ENCODE data around the gene SLC30A10. TPM values are rescaled to one million over a fixed set of nuclear protein-coding genes. Genes with fewer than 3 reads are reported as not detected.
"Not testable (repeated sequence)": the region's sequence is repeated elsewhere in the genome, so short reads cannot be mapped to it uniquely, and the experiment has no call there.

The SLC30A10 gene
- under 1 TPM; 0.10 to 0.35 (median 0.13) TPM for polyA plus RNA-seq (ENCODE audit: insufficient read length in 3 of 3)
- long read RNA-seq, donor 1: 0 reads
- long read RNA-seq, donor 2: 0 reads
- long read RNA-seq, donor 3: 0 reads
- long read RNA-seq, donor 4: 0 reads
- long read RNA-seq, donor 5: 0 reads
- long read RNA-seq, donor 6: 0 reads
- long read RNA-seq, donor 7: 0 reads
- long read RNA-seq, donor 8: 0 reads
- long read RNA-seq, donor 9: 0 reads
- long read RNA-seq, donor 10: 0 reads
- long read RNA-seq, donor 11: 0 reads
- long read RNA-seq, donor 12: 0 reads
- long read RNA-seq, donor 13: 0 reads
- long read RNA-seq, donor 14: 0 reads
- long read RNA-seq, donor 15, partial matches to known transcripts: 0 of 1 reads
- long read RNA-seq, donor 15, other reads (novel, unspliced or antisense): 0 of 1 reads
- long read RNA-seq, donor 16: 0 reads

GRCh38 chr1:219927956-219928790, at the start of gene SLC30A10:
Gene SLC30A10, minus strand, starts transcription at chr1:219928557. Its CDS starts 117 bp downstream, at chr1:219928440.
- peak; percentile 17 for DNase-seq

- DNase-seq: no peak
These were observed 44.9 kb upstream of the SLC30A10 start for GRCh38 chr1:219973213-219973612.

- no peak for DNase-seq
These were observed 39.0 kb upstream of the SLC30A10 start for GRCh38 chr1:219967361-219967760.

GRCh38 chr1:219966071-219966349, 37.7 kb upstream of the SLC30A10 start:
- no peak for DNase-seq

- DNase-seq: no peak
These were observed 37.1 kb upstream of the SLC30A10 start for GRCh38 chr1:219965285-219966070.

GRCh38 chr1:219963432-219963831, 35.1 kb upstream of the SLC30A10 start:
- no peak for DNase-seq

- DNase-seq: no peak
These were observed 33.3 kb upstream of the SLC30A10 start for GRCh38 chr1:219961684-219962083.

- no peak for DNase-seq
These were observed 31.3 kb upstream of the SLC30A10 start for GRCh38 chr1:219959540-219960203.

- no peak for DNase-seq
These were observed 30.6 kb upstream of the SLC30A10 start for GRCh38 chr1:219958875-219959417.

GRCh38 chr1:219954736-219955421, 26.5 kb upstream of the SLC30A10 start:
- DNase-seq: no peak

- no peak for DNase-seq
These were observed 25.7 kb upstream of the SLC30A10 start for GRCh38 chr1:219954052-219954451.

- no peak for DNase-seq
These were observed 24.0 kb upstream of the SLC30A10 start for GRCh38 chr1:219952361-219952760.

- not testable (repeated sequence) for DNase-seq
These were observed 20.9 kb upstream of the SLC30A10 start for GRCh38 chr1:219949227-219949626.

GRCh38 chr1:219948766-219949165, 20.4 kb upstream of the SLC30A10 start:
- not testable (repeated sequence) for DNase-seq

- DNase-seq: no peak
These were observed 17.4 kb upstream of the SLC30A10 start for GRCh38 chr1:219945795-219946194.

GRCh38 chr1:219941179-219942118, 13.1 kb upstream of the SLC30A10 start:
- no peak for DNase-seq

- no peak for DNase-seq
These were observed 12.3 kb upstream of the SLC30A10 start for GRCh38 chr1:219940707-219941106.

GRCh38 chr1:219938706-219939105, 10.3 kb upstream of the SLC30A10 start:
- DNase-seq: no peak

GRCh38 chr1:219933763-219934162, 5.4 kb upstream of the SLC30A10 start:
- not testable (repeated sequence) for DNase-seq

- DNase-seq: no peak
These were observed 2.7 kb upstream of the SLC30A10 start for GRCh38 chr1:219931033-219931432.
